GM23338 (cell line): ENCODE measurements around the gene TMED10. TPM values are rescaled to one million over a fixed set of nuclear protein-coding genes. Genes with fewer than 3 reads are reported as not detected.
A peak's percentile ranks its signal among the peaks of the same experiment; 100 is the strongest.

Experiments used
- ATAC-seq: fragments of 200-7000 bp; cut with Tn5 transposase; 3 replicates; pipeline ENCODE4 v1.9.1; 2020
- DNase-seq: peaks from one replicate; pipeline ENCODE4 v3.0.0-alpha.2; 2015; ENCODE audit warnings: low spot score
- H2AFZ ChIP-seq: fragments of 200-600 bp; sonication (generic); 2 replicates; pipeline ENCODE4 v1.8.0; 2016; ENCODE audit warnings: antibody characterized with exemption, mild to moderate bottlenecking, moderate library complexity
- H3F3A ChIP-seq: fragments of 200-600 bp; sonication (generic); replicated peaks from 2 replicates; pipeline ENCODE4 v1.8.0; 2017; ENCODE audit warnings: antibody characterized with exemption, mixed run types, low read depth
- H3K27ac ChIP-seq: fragments of 200-600 bp; sonication (generic); 2 replicates; pipeline ENCODE4 v1.6.1; 2016; ENCODE audit warnings: low read depth
- H3K27me3 ChIP-seq: fragments of 200-600 bp; sonication (generic); 2 replicates; pipeline ENCODE4 v1.8.0; 2016; ENCODE audit warnings: mild to moderate bottlenecking, mixed run types, moderate library complexity; ENCODE audit not compliant: insufficient read depth
- H3K36me3 ChIP-seq: fragments of 200-600 bp; sonication (generic); 2 replicates; pipeline ENCODE4 v1.8.0; 2016; ENCODE audit warnings: mild to moderate bottlenecking; ENCODE audit not compliant: insufficient read depth
- H3K4me1 ChIP-seq: fragments of 200-600 bp; sonication (generic); 2 replicates; pipeline ENCODE4 v1.8.0; 2016; ENCODE audit warnings: mild to moderate bottlenecking, moderate library complexity; ENCODE audit not compliant: insufficient read depth
- H3K4me2 ChIP-seq: fragments of 200-600 bp; sonication (generic); 2 replicates; pipeline ENCODE4 v1.7.1; 2017; ENCODE audit warnings: mixed run types
- H3K4me3 ChIP-seq: fragments of 200-600 bp; sonication (generic); 2 replicates; pipeline ENCODE4 v1.6.1; 2016; ENCODE audit warnings: mixed run types
- H3K79me2 ChIP-seq: fragments of 200-600 bp; sonication (generic); replicated peaks from 2 replicates; pipeline ENCODE4 v1.8.0; 2017; ENCODE audit warnings: mild to moderate bottlenecking; ENCODE audit not compliant: insufficient read depth
- H3K9me2 ChIP-seq: fragments of 200-600 bp; sonication (generic); 2 replicates; pipeline ENCODE4 v1.8.0; 2017; ENCODE audit not compliant: insufficient read depth
- H4K20me1 ChIP-seq: fragments of 200-600 bp; sonication (generic); replicated peaks from 2 replicates; pipeline ENCODE4 v1.8.0; 2017; ENCODE audit warnings: mild to moderate bottlenecking; ENCODE audit not compliant: insufficient read depth
- H3K27ac Mint-ChIP-seq: 2 replicates; pipeline ENCODE4 v1.8.0; 2020; ENCODE audit warnings: inconsistent platforms, mild to moderate bottlenecking, moderate library complexity, mixed read lengths
- H3K27me3 Mint-ChIP-seq: 3 replicates; pipeline ENCODE4 v1.8.0; 2022; ENCODE audit warnings: low read depth, mild to moderate bottlenecking, moderate library complexity, mixed read lengths, inconsistent platforms; ENCODE audit not compliant: insufficient read depth, poor library complexity
- H3K36me3 Mint-ChIP-seq: 3 replicates; pipeline ENCODE4 v1.8.0; 2021; ENCODE audit warnings: low read depth, mild to moderate bottlenecking, inconsistent platforms, moderate library complexity, mixed read lengths
- H3K4me1 Mint-ChIP-seq: 3 replicates; pipeline ENCODE4 v1.8.0; 2020; ENCODE audit warnings: mild to moderate bottlenecking, inconsistent platforms, mixed read lengths
- H3K4me3 Mint-ChIP-seq: 3 replicates; pipeline ENCODE4 v1.8.0; 2021; ENCODE audit warnings: moderate library complexity, mild to moderate bottlenecking, inconsistent platforms, mixed read lengths
- H3K9me3 Mint-ChIP-seq: 3 replicates; pipeline ENCODE4 v1.8.0; 2020; ENCODE audit warnings: moderate library complexity, mild to moderate bottlenecking, inconsistent platforms, mixed read lengths
- CREB1 ChIP-seq: fragments of 250-450 bp; sonication (Bioruptor Pico); IDR thresholded peaks from 2 replicates; pipeline ENCODE4 v1.5.0; 2020; ENCODE audit warnings: low read depth, mild to moderate bottlenecking, moderate library complexity
- EZH2 ChIP-seq: fragments of 200-600 bp; sonication (generic); IDR thresholded peaks from one replicate; pipeline ENCODE4 v1.8.0; 2017; ENCODE audit warnings: antibody characterized with exemption, mild to moderate bottlenecking, low read depth; ENCODE audit not compliant: unreplicated experiment
- EZH2phosphoT487 ChIP-seq: fragments of 200-600 bp; sonication (generic); IDR thresholded peaks from one replicate; pipeline ENCODE4 v1.8.1; 2018; ENCODE audit warnings: antibody characterized with exemption; ENCODE audit not compliant: unreplicated experiment
- POLR2AphosphoS5 ChIP-seq: IDR thresholded peaks from 2 replicates; pipeline ENCODE4 v1.6.1; 2016; ENCODE audit warnings: antibody characterized with exemption, low read depth
- STAT1 ChIP-seq: IDR thresholded peaks from one replicate; pipeline ENCODE4 v1.6.1; 2016; ENCODE audit warnings: antibody characterized with exemption; ENCODE audit not compliant: unreplicated experiment
- polyA plus RNA-seq: library from polyadenylated mRNA; unstranded; fragments of >200 nt; fragmentation: Nextera tagmentation; extraction: Ambion mirVana; gene quantifications from 2 replicates; pipeline ENCODE4 v1.2.1, GENCODE V29; 2016
- total RNA-seq: library from RNA; depleted of rRNA; stranded (reverse); fragments of >200 nt; shearing (Covaris generic); gene quantifications from 2 replicates; pipeline ENCODE4 v1.2.3, GENCODE V29; 2014
- TF ChIP-seq, protein P1 (sequence below): fragments of 250-450 bp; sonication (Bioruptor Pico); IDR thresholded peaks from 2 replicates; pipeline ENCODE4 v1.5.0; 2020; ENCODE audit warnings: mild to moderate bottlenecking, moderate library complexity
- TF ChIP-seq, protein P2 (sequence below): IDR thresholded peaks from 2 replicates; pipeline ENCODE4 v1.6.1; 2016; ENCODE audit warnings: antibody characterized with exemption
- TF ChIP-seq, protein P3 (sequence below), 2 experiments: fragments of 200-600 bp in 1 of 2; sonication (generic) in 1 of 2; conservative IDR thresholded peaks; 2 replicates each; pipeline versions ENCODE4 v1.5.1 to v1.6.1; 2016 to 2017; ENCODE audit warnings: antibody characterized with exemption in 2 of 2, low read depth in 2 of 2, mild to moderate bottlenecking in 2 of 2, moderate library complexity in 1 of 2

TMED10 gene
- total and polyA plus RNA-seq, 2 experiments from 2014 or later = 180 to 196 TPM

DNA sequence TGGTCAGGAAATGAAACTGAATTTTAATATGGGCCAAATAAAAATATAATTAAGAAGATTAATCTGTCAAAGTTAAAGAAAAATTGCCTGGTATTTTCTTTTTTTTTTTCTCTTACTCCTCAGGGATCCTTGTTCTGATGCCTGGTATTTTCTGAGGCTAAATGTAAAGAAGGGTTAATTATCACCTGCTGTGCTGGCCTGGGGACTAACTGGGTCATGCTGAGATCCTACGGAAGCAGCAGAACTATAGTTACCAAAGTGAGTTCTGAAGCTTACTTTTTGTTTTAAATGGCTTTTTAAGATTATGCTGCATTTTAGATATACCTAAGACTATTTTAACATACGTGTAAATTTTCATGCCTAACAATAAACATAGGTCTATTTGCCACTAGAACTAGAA, 83.7 kb downstream of the TMED10 start:
- Mint-ChIP-seq H3K27ac (no peak overlapping the region), H3K9me3 (no peaks in the 10 kb centered on the region; the same call in 2 of the 3 replicates), H3K36me3 (peaks cover 62% of the 10 kb centered on the region), H3K4me3 (no peak overlapping the region), H3K27me3 (no peaks in the 10 kb centered on the region), H3K4me1 (peaks cover 6% of the 10 kb centered on the region; the same call in 2 of the 3 replicates)
- ATAC-seq (peak; percentile 82), DNase-seq (peak; percentile 22)
- Histone ChIP-seq H3K27me3 (no peaks in the 10 kb centered on the region), H3K27ac (no peak overlapping the region; the same call in 1 of the 2 replicates), H3K9me2 (no peaks in the 10 kb centered on the region), H3K4me2 (no peak overlapping the region), H3F3A (0 out of 2 replicates have a peak, but pooled peaks cover 3% of the 10 kb centered on the region), H3K4me3 (no peak overlapping the region), H4K20me1 (no peaks in the 10 kb centered on the region; the same call in 1 of the 2 replicates), H3K36me3 (peaks cover 21% of the 10 kb centered on the region), H2AFZ (no peak overlapping the region), H3K79me2 (no peaks in the 10 kb centered on the region), H3K4me1 (no peaks in the 10 kb centered on the region; the same call in 1 of the 2 replicates)
- TF ChIP-seq, protein P1, sequence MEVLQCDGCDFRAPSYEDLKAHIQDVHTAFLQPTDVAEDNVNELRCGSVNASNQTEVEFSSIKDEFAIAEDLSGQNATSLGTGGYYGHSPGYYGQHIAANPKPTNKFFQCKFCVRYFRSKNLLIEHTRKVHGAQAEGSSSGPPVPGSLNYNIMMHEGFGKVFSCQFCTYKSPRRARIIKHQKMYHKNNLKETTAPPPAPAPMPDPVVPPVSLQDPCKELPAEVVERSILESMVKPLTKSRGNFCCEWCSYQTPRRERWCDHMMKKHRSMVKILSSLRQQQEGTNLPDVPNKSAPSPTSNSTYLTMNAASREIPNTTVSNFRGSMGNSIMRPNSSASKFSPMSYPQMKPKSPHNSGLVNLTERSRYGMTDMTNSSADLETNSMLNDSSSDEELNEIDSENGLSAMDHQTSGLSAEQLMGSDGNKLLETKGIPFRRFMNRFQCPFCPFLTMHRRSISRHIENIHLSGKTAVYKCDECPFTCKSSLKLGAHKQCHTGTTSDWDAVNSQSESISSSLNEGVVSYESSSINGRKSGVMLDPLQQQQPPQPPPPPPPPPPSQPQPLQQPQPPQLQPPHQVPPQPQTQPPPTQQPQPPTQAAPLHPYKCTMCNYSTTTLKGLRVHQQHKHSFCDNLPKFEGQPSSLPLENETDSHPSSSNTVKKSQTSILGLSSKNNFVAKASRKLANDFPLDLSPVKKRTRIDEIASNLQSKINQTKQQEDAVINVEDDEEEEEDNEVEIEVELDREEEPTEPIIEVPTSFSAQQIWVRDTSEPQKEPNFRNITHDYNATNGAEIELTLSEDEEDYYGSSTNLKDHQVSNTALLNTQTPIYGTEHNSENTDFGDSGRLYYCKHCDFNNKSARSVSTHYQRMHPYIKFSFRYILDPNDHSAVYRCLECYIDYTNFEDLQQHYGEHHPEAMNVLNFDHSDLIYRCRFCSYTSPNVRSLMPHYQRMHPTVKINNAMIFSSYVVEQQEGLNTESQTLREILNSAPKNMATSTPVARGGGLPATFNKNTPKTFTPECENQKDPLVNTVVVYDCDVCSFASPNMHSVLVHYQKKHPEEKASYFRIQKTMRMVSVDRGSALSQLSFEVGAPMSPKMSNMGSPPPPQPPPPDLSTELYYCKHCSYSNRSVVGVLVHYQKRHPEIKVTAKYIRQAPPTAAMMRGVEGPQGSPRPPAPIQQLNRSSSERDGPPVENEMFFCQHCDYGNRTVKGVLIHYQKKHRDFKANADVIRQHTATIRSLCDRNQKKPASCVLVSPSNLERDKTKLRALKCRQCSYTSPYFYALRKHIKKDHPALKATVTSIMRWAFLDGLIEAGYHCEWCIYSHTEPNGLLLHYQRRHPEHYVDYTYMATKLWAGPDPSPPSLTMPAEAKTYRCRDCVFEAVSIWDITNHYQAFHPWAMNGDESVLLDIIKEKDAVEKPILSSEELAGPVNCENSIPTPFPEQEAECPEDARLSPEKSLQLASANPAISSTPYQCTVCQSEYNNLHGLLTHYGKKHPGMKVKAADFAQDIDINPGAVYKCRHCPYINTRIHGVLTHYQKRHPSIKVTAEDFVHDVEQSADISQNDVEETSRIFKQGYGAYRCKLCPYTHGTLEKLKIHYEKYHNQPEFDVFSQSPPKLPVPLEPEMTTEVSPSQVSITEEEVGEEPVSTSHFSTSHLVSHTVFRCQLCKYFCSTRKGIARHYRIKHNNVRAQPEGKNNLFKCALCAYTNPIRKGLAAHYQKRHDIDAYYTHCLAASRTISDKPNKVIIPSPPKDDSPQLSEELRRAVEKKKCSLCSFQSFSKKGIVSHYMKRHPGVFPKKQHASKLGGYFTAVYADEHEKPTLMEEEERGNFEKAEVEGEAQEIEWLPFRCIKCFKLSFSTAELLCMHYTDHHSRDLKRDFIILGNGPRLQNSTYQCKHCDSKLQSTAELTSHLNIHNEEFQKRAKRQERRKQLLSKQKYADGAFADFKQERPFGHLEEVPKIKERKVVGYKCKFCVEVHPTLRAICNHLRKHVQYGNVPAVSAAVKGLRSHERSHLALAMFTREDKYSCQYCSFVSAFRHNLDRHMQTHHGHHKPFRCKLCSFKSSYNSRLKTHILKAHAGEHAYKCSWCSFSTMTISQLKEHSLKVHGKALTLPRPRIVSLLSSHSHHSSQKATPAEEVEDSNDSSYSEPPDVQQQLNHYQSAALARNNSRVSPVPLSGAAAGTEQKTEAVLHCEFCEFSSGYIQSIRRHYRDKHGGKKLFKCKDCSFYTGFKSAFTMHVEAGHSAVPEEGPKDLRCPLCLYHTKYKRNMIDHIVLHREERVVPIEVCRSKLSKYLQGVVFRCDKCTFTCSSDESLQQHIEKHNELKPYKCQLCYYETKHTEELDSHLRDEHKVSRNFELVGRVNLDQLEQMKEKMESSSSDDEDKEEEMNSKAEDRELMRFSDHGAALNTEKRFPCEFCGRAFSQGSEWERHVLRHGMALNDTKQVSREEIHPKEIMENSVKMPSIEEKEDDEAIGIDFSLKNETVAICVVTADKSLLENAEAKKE = no peak
- TF ChIP-seq EZH2 = no peak
- TF ChIP-seq EZH2phosphoT487 = no peak
- TF ChIP-seq POLR2AphosphoS5 = no peak
- TF ChIP-seq CREB1 (CRISPR knock-in tag) = no peak
- TF ChIP-seq, protein P2, sequence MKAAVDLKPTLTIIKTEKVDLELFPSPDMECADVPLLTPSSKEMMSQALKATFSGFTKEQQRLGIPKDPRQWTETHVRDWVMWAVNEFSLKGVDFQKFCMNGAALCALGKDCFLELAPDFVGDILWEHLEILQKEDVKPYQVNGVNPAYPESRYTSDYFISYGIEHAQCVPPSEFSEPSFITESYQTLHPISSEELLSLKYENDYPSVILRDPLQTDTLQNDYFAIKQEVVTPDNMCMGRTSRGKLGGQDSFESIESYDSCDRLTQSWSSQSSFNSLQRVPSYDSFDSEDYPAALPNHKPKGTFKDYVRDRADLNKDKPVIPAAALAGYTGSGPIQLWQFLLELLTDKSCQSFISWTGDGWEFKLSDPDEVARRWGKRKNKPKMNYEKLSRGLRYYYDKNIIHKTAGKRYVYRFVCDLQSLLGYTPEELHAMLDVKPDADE = no peak
- TF ChIP-seq STAT1 = no peak
- TF ChIP-seq, protein P3, sequence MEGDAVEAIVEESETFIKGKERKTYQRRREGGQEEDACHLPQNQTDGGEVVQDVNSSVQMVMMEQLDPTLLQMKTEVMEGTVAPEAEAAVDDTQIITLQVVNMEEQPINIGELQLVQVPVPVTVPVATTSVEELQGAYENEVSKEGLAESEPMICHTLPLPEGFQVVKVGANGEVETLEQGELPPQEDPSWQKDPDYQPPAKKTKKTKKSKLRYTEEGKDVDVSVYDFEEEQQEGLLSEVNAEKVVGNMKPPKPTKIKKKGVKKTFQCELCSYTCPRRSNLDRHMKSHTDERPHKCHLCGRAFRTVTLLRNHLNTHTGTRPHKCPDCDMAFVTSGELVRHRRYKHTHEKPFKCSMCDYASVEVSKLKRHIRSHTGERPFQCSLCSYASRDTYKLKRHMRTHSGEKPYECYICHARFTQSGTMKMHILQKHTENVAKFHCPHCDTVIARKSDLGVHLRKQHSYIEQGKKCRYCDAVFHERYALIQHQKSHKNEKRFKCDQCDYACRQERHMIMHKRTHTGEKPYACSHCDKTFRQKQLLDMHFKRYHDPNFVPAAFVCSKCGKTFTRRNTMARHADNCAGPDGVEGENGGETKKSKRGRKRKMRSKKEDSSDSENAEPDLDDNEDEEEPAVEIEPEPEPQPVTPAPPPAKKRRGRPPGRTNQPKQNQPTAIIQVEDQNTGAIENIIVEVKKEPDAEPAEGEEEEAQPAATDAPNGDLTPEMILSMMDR (conservative IDR thresholded peaks at IDR 0.05; ENCODE audit: low read depth in 2 of 2) = no peak
